ENCODE measurements around the gene ZNF441. TPM values are rescaled to one million over a fixed set of nuclear protein-coding genes. Genes with fewer than 3 reads are reported as not detected.
A peak's percentile ranks its signal among the peaks of the same experiment; 100 is the strongest.

The ZNF441 gene
- total and polyA plus RNA-seq, 2 of the 13 experiments (the other 11 are each of a cell fraction or from before 2014, with no cell fraction given) = 2.8 to 10.0 TPM

- TF ChIP-seq GFI1 (CRISPR knock-in tag; IDR thresholded peaks at IDR 0.05; ENCODE audit: borderline replicate concordance) (peak; percentile 86), ZNF556 (CRISPR knock-in tag; IDR thresholded peaks at IDR 0.05; ENCODE audit: borderline replicate concordance) (peak; percentile 58; the same call in 1 of the 2 replicates), ZNF331 (CRISPR knock-in tag; IDR thresholded peaks at IDR 0.05) (peak; percentile 45; the same call in 1 of the 2 replicates), ASH2L (IDR thresholded peaks at IDR 0.05; ENCODE audit: insufficient read length, low read depth, low read length) (peak; percentile 50), ZMYM2 (CRISPR knock-in tag; IDR thresholded peaks at IDR 0.05) (peak; percentile 61; the same call in 1 of the 2 replicates), ZNF574 (CRISPR knock-in tag; IDR thresholded peaks at IDR 0.05) (0 out of 2 replicates have a peak, but pooled peaks have one; percentile 32), ZNF317 (CRISPR knock-in tag; IDR thresholded peaks at IDR 0.05) (0 out of 2 replicates have a peak, but pooled peaks have one; percentile 28)
Observed at GRCh38 chr19:11776669-11777068, 9.9 kb downstream of the ZNF441 start (continued).

GRCh38 chr19:11780431-11781020 is 13.7 kb downstream of the ZNF441 start:
- ChIA-PET POLR2A (no interaction called here), CTCF (ENCODE audit: low intra/inter-chr PET ratio, low total read pairs) (no interaction called here)
- Histone ChIP-seq H3K9me3 (ENCODE audit: low read length) (no peaks in the 10 kb centered on the region), H2AFZ (ENCODE audit: low read length) (no peak overlapping the region), H3K27me3 (ENCODE audit: control insufficient read depth in 1 of 2, insufficient read depth in 2 of 2, low read length in 2 of 2) (no peaks in the 10 kb centered on the region), H3K4me1 (ENCODE audit: insufficient read depth, low read length) (peaks cover 21% of the 10 kb centered on the region), H3K4me3 (replicated peaks in 1 of 3; ENCODE audit: insufficient read depth in 1 of 3, low read depth in 2 of 3, low read length in 3 of 3) (no peak overlapping the region), H3K4me2 (ENCODE audit: low read depth, low read length) (no peak overlapping the region), H3K27ac (ENCODE audit: extremely low read length, insufficient read depth, low read length) (no peak overlapping the region), H3K9ac (ENCODE audit: insufficient read depth, low read depth, low read length) (no peak overlapping the region), H3K36me3 (replicated peaks in 1 of 2; ENCODE audit: control insufficient read depth in 1 of 2, insufficient read depth in 2 of 2, low read length in 2 of 2) (peaks cover 8 to 34% of the 10 kb centered on the region in 2 experiments), H4K20me1 (ENCODE audit: insufficient read depth, low read length) (no peaks in the 10 kb centered on the region), H3K79me2 (ENCODE audit: insufficient read depth, low read length) (peaks cover 9% of the 10 kb centered on the region)
- in situ Hi-C loops (cut with HindIII; ENCODE audit: extremely low pct_ligation_motif_present, low pct_unique_long_range_greater_than_20kb) (loop anchor here (10.0 kb wide), 1 partner anchor 106 kb away; no protein-coding TSS in a partner anchor), intact Hi-C loops (cut with micrococcal nuclease; ENCODE audit: unreplicated experiment) (no loop called here)
- DNase-seq (ENCODE audit: low spot score) = no peak
- BruUV-seq (replicated peaks) = no TSS peak
- WGBS (ENCODE audit: low lambda C conversion rate) = 98% methylated on average over 7 of the region's 7 CpGs
- no peak for FAIRE-seq
- no peak for ATAC-seq
- TF ChIP-seq ZNF567 (CRISPR knock-in tag; IDR thresholded peaks at IDR 0.05; ENCODE audit: borderline replicate concordance) (no peak), SP5 (CRISPR knock-in tag; IDR thresholded peaks at IDR 0.05; ENCODE audit: borderline replicate concordance, low read depth) (no peak), HCFC1 (IDR thresholded peaks at IDR 0.05; ENCODE audit: low read depth, low read length) (no peak), NONO (IDR thresholded peaks at IDR 0.05) (no peak), NONO (CRISPR knock-in tag; conservative IDR thresholded peaks at IDR 0.05) (no peak), ZNF460 (CRISPR knock-in tag; IDR thresholded peaks at IDR 0.05; ENCODE audit: borderline replicate concordance) (no peak), HNRNPLL (IDR thresholded peaks at IDR 0.05; ENCODE audit: low read depth, low read length, poor library complexity, severe bottlenecking) (no peak)
- TF ChIP-seq, protein P1, sequence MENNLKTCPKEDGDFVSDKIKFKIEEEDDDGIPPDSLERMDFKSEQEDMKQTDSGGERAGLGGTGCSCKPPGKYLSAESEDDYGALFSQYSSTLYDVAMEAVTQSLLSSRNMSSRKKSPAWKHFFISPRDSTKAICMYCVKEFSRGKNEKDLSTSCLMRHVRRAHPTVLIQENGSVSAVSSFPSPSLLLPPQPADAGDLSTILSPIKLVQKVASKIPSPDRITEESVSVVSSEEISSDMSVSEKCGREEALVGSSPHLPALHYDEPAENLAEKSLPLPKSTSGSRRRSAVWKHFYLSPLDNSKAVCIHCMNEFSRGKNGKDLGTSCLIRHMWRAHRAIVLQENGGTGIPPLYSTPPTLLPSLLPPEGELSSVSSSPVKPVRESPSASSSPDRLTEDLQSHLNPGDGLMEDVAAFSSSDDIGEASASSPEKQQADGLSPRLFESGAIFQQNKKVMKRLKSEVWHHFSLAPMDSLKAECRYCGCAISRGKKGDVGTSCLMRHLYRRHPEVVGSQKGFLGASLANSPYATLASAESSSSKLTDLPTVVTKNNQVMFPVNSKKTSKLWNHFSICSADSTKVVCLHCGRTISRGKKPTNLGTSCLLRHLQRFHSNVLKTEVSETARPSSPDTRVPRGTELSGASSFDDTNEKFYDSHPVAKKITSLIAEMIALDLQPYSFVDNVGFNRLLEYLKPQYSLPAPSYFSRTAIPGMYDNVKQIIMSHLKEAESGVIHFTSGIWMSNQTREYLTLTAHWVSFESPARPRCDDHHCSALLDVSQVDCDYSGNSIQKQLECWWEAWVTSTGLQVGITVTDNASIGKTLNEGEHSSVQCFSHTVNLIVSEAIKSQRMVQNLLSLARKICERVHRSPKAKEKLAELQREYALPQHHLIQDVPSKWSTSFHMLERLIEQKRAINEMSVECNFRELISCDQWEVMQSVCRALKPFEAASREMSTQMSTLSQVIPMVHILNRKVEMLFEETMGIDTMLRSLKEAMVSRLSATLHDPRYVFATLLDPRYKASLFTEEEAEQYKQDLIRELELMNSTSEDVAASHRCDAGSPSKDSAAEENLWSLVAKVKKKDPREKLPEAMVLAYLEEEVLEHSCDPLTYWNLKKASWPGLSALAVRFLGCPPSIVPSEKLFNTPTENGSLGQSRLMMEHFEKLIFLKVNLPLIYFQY (CRISPR knock-in tag; IDR thresholded peaks at IDR 0.05; ENCODE audit: borderline replicate concordance) = no peak
- TF ChIP-seq, protein P2, sequence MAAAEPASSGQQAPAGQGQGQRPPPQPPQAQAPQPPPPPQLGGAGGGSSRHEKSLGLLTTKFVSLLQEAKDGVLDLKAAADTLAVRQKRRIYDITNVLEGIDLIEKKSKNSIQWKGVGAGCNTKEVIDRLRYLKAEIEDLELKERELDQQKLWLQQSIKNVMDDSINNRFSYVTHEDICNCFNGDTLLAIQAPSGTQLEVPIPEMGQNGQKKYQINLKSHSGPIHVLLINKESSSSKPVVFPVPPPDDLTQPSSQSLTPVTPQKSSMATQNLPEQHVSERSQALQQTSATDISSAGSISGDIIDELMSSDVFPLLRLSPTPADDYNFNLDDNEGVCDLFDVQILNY (CRISPR knock-in tag; conservative IDR thresholded peaks at IDR 0.05) = no peak

Data from HepG2 (cell line).